GM13977 (cell line): Measurements from ENCODE around the gene FASTK.

Experiments used
- DNase-seq: peaks from one replicate; pipeline ENCODE4 v3.0.0; 2012; ENCODE audit warnings: low spot score
- in situ Hi-C: fragments of 300-500 bp; cut with MboI; formaldehyde crosslinking; loops from one replicate; pipeline ENCODE4 v1.12.0; 2022; ENCODE audit warnings: low sequenced_read_pairs, low pct_unique_long_range_greater_than_20kb, mixed read lengths, inconsistent platforms; ENCODE audit not compliant: unreplicated experiment
- TF ChIP-seq, protein P1 (sequence below): IDR thresholded peaks from 2 replicates; pipeline ENCODE4 v1.5.1; 2012; ENCODE audit warnings: mild to moderate bottlenecking, control low read depth; ENCODE audit not compliant: insufficient read depth; ENCODE audit errors: extremely low read depth, missing control alignments

Gene FASTK

DNA sequence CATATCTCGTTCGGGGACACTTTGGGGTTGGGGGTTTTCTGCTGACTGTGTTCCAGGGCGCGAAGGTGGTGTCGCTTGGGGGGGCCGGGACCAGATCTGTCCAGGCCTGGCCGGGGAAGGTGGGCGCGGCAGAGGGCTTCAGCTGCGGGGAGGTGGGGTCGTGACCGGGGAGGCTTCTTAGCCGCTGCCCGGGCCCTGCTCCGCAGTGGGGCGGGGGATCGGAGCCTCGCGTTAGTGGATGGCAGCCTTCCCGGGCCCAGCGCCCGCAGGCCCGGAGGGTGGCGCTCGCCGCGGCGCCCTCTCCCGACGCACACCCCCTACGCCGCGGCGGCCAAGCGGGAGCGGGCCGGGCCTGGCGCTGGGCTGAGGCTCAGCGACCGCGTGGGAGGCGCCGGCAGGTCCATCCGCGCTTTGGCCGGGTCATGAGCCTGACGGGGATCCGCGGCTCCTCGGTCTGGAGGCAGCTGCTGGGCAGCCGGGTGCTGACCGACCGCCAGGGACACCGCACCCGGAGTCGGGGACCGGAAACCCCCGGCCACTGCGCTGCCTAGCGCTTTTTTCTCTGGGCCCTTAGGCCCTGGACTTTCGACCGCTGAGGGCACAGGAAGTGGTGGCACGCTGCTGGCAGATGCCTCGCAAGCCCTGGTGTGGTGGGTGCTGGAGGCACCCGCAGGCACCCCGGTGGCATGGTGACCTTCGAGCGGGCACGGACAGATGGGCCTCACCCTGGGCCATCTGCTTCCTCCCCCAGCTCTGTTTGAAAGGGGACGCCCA, 6.8 kb upstream of the FASTK start:
- peak; percentile 68 for DNase-seq
- in situ Hi-C loops: no loop called here
- TF ChIP-seq, protein P1, sequence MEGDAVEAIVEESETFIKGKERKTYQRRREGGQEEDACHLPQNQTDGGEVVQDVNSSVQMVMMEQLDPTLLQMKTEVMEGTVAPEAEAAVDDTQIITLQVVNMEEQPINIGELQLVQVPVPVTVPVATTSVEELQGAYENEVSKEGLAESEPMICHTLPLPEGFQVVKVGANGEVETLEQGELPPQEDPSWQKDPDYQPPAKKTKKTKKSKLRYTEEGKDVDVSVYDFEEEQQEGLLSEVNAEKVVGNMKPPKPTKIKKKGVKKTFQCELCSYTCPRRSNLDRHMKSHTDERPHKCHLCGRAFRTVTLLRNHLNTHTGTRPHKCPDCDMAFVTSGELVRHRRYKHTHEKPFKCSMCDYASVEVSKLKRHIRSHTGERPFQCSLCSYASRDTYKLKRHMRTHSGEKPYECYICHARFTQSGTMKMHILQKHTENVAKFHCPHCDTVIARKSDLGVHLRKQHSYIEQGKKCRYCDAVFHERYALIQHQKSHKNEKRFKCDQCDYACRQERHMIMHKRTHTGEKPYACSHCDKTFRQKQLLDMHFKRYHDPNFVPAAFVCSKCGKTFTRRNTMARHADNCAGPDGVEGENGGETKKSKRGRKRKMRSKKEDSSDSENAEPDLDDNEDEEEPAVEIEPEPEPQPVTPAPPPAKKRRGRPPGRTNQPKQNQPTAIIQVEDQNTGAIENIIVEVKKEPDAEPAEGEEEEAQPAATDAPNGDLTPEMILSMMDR: peak; percentile 52

- in situ Hi-C loops: no loop called here
- DNase-seq: no peak
- TF ChIP-seq, protein P1: no peak
These were observed 6.2 kb upstream of the FASTK start for GRCh38 chr7:151086802-151087244.

DNA sequence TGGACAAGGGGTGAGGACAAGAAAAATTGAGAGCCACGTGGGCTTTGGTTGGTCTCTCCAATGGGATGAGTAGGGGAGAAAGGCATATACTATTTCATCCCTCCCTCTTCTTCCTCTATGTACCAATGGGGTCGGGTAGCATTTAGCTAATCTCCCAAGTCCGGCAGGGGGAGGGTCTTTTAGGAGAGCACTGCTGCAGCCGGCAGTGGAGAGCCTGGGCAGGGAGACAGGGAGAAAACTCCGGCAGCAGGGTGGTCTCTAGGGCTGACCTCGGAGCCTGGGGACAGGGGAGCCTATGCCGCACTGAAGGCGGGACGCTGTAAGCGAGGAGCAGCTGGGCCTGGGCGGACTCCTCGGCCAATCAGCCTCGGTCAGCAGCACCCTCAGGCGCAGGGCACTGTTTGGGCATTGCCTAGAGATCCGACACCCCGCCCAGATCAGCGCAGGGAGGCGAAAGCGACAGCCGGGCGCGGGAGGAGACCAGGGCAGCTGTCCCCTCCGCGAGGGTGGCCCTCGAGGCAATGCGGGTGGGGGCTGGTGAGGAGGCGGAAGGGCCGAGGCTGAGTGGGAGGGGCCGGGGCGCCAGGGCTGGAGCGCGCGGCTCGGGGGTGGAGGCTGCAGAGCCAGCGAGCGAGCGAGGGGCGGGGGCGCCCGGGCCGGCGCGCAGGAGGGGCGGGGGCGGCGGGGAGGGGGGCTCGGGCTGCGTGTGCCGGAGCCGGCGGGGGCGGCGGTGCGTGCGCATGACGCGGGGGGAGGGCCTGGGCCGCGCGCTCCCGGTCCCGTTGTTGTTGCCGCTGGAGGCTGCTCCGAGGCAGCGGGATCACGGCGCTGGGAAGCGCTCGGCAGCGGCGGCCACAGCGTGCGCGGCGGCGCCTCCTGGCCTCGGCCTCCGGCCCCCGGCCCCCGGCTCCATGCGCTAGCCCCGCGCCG, 5.3 kb upstream of the FASTK start, which contains the start of gene AGAP3:
TSS of gene AGAP3 (plus strand) at position 785 of the 930 bp plus-strand sequence. CDS start 267 bp downstream, outside the sequence.
- TF ChIP-seq, protein P1: no peak
- in situ Hi-C loops: no loop called here
- peak; percentile 95 for DNase-seq

DNA sequence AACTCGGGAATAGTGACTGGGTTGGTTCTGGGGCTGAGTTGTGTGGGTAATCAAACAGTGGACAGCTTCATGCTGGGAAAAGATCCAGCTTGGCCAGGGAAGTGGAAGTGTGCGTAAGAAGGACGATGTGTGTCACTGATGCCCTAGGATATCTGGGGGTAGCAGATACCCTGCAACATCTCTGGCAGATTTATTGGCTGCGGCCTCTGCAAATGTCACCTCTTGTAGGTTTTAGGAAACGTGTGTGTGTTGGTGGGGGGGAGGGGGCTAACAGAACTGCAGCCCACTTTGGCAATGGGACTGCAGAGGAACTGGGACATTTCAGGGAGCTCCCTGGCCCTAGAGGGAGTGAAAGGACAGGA, 4.7 kb upstream of the FASTK start:
- TF ChIP-seq, protein P1: no peak
- DNase-seq: no peak
- in situ Hi-C loops: no loop called here

DNA sequence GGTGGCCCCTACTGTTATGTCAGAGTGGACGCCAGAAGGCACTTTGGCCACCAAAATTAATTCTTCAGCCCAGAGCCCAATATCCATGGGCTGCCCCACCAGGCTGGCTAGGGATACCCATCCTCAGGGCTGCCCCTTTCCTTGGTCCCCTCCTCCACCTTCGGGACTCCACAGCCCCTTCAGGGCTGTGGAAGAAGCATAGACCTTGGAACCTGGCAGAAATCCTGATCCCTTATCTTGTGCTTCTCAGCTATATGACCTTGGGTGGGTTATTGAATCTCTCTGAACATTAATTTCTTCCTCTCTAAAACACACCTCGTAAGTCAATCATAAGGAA, 3.2 kb upstream of the FASTK start:
- in situ Hi-C loops: no loop called here
- TF ChIP-seq, protein P1: no peak
- no peak for DNase-seq

GRCh38 chr7:151083071-151083823, 2.6 kb upstream of the FASTK start, which contains the start of gene TMUB1:
Gene TMUB1 (minus strand): TSS chr7:151083493. CDS start chr7:151082563, 930 bp downstream.
- TF ChIP-seq, protein P1: no peak
- in situ Hi-C loops: no loop called here
- peak; percentile 90 for DNase-seq
